ENCODE data around the gene AP2A2.
"Not testable (repeated sequence)": the region's sequence is repeated elsewhere in the genome, so short reads cannot be mapped to it uniquely, and the experiment has no call there.

AP2A2 gene

DNA sequence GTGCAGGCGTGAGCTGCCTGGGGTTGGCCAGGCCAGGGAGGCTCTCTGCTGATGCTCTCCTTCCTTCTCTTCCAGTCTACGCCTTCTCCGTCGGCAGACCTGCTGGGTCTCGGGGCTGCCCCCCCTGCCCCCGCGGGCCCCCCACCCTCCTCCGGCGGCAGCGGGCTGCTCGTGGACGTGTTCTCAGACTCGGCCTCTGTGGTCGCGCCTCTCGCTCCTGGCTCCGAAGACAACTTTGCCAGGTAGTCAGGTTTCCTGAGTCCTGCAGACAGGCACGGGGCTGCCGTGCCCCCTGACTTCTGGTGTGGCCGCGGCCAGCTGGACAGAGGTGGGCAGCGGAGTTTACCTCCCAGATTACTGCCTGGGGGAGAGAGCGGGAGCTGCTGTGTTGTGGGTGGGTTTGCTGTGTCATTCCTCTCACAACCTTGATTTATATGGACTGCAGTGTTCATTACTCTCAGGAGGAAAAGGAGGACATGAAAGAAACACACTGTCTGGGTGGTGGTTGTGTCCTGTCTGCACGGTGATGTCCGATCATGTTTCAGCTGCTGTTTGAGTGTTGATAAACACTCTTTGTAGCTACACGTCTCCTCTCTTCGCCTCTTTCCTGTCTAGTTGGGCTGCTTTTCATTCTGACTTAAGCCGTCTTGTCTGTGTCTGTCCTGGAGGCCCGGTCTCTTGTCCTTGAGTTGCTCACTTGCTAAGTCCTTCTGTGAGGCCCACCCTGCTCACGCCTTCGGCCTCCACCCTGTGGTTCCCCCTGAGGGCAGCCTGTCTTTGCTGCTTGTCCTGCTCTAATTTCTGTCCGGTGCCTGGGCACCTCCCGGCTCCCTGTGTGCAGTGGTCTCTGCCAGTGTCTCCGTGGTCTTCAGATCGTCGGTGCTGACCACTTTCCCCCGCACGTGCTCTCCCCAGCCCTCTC is 74.9 kb downstream of the AP2A2 start:
- DNase-seq = no peak

DNA sequence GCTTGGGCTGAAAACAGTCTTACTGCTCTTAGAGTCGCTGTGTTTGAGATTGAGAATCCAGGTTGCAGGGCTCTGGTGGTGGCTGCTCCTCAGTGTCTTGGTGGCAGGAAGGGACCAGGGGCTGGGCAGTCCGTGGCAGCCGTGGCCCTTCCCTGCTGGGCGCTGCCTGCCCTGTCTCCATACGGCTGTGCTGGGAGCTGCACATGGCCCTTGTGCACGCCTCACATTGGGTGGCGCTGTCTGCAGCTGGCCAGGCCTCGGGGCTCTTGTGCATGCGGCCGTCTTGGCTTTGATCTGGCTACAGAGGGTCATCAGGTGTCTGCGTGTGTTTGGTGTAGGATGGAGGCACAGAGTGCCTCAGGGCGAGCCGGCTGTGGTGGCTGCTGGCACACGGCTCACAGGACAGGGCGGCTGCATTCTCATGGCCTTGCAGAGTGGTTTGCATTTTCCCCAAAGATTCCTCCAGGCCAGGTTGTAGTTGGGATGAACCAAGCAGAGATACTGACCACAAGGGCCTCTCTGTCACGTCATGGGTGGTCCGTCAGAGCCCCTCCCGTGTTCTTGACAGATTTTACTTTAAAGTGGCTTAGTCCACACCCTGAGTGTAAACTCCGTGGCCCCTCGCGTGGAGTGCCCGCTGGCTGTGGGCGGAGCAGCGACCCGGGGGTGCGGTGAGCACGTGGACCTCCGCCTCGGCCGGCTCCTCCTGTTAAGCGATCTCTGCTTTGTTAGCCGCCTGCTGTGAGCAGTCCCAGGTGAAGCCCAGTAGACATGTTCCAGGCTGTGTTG is 76.1 kb downstream of the AP2A2 start:
- no peak for DNase-seq

DNA sequence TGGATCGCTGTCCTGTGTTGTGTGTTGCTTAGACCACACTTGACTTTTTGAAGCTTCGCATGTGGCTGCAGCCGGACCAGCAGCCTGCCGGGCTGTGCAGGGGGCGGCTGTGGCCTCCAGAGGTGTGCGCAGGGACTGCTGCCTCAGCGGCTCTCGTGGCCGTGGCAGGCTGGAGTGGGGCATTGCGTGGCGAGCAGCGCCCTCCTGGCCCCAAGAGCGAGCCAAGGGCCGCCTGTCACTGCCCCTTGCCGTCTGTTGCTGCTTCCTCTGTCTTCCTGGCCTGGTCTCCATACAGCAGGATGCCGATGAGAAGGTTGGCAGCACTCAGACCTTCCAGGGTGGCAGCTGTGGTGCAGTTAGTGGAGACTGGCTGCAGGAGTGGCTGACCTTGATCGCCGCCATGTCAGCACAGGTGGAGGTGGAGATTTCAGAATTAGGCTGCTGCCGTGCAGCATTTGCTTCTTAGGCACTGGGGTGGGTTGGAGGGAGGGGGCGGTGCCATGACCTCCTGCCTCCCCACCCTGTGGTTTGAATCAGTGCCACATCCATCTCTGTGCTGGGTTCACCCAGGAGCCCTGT is 76.8 kb downstream of the AP2A2 start:
- no peak for DNase-seq

DNA sequence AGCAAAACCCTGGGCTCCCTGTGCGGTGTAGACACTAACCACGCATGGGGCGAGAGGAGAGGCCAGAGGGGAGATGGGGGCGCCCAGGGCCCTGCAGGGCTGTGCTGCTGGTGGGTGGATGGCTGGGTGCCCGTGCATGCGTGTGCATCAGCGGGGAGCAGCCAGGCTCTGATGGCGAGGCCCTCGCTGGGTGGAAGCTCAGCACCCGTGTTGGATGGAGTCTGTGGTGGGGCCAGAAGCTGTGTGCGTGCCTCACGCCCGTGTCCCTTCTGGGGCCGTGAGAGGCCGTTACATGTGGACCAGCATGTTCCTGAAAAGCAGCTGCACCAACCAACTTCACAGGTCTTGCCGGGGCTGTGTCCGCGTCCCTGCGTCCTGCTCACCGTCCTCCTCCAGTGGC is 77.5 kb downstream of the AP2A2 start:
- no peak for DNase-seq

DNA sequence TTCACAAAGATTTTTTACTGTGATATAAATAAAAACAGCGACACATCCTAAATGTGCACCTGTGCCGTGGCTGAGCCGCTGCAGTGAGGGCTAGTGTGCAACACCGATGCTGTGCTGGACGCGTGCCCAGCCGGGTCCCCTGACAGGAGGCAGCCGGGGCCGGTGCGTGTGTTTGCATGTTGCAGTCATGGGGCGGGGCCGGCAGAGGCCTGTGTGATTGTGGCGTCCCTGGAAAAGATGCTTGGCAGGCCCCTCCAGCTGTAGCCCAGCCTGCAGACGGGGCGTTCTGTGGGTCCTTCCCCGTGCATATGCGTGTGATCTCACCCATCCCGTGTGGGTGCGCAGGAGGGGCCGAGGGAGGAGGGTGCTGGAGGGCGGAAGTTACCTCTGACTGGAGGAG is 80.3 kb downstream of the AP2A2 start:
- DNase-seq = no peak

DNA sequence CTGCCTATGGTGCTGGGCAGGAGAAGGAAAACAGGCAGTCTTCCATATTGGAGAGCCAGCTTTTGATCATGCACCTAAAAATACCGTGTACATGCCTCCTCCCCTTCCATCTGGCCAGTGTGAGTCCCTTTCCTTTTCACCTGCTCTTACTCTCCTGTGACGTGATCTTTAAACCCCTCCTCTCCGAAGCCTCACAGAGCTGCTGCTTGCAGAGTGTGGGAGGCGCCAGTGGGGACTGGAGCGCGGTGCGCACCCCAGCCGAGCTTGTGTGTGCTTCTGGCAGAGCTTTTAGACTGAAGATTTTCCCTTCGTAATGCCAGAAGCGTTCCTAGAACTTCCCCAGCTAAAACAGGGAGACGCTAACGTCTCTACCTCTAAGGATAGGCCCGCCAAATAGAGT is 81.1 kb downstream of the AP2A2 start:
- DNase-seq = no peak

DNA sequence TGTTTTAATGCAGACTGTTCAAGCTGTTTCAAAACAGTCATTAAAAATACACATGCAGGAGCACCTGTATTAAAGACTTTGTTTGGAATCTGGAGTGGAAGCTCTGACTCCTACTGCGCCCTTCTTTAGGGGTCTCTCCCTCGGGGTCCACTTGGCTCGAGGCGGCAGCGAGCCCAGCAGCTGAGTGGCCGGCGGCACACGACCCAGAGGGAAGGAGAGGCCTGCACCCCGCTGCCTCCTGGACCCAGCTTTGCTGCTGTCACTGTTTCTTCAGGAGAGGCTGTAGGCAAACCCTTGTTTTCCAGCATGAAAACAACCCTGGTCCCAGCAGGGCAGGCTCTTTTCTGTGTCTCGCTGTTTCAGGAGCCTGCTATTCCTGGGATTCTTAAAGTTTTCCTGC is 81.6 kb downstream of the AP2A2 start:
- no peak for DNase-seq

DNA sequence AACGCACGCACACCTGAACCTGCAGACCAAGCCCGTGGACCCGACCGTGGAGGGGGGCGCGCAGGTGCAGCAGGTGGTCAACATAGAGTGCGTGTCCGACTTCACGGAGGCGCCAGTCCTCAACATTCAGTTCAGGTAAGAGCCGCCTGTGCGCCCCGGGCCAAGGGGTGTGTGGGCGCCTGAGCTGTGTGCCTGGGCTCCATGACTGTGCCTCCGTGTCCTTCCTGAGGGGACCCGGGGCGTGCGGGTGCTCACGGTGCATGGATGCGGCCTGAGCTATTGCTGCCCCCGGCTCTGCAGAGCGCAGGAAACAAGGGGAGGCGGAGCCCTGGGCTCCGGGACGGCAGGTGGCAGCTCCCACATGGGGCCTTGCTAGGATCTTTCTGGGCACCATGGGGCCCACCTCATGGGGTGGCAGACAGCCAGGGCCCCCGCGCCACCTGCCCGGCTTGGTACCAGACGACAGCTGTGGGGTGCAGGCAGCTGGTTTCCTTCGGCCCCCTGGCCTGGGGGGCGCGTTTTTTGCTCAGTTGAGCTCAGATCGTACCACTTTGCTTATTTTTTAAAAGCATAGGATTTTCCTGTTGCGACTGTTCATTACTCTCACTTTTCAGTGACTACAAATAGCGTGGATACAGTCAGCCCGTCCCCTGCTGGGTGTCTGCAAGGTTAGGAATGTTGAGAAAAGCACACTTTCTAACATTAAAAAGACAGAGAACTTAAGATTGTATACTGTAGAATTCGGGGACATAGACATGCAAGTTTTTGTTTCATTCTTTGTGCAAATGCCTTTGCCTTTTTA is 82.5 kb downstream of the AP2A2 start:
- DNase-seq = no peak

DNA sequence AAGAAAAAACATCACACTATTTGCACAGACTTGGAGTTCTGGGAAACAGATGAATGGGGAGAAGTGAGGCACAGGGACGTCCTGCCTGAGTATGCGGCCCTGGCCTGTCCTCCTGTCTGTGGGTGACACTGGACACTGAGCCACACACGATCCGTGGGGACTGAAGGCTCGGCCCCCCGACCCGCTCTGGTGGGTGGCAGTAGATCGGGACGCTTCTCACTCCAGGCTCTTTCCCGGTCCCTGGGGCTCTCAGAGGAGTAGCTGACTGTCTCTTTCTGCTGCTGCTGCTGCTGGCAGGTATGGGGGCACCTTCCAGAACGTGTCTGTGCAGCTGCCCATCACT is 83.1 kb downstream of the AP2A2 start:
- no peak for DNase-seq

DNA sequence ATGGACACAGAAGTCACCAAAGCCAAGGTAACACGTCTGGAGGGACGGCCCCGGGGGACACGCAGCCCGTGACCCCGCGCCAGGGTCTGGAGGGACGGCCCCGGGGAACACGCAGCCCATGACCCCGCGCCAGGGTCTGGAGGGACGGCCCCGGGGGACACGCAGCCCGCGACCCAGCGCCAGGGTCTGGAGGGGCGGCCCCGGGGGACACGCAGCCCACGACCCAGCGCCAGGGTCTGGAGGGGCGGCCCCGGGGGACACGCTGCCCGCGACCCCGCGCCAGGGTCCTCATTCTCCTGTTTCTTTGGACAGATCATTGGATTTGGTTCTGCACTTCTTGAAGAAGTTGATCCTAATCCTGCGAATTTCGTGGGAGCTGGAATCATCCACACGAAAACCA is 83.7 kb downstream of the AP2A2 start:
- no peak for DNase-seq

DNA sequence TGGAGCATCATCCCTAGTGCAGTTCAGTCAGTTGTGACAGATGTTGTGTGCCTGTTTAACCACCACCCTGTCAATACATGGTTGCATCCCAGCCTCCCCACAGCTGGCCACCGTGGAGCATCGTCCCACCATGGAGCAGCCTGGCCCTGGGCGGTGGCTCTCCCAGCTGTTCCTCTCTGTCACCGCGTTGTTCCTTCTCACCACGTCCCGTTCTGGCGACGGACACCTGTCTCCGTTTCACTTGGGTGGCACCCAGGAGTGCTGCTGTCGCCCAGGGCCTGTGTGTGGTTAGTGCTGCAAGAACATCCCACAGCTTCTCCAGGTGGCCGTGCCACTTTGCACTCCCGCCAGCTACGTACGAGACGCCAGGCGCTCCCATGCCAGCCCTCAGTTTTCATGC is 84.3 kb downstream of the AP2A2 start:
- no peak for DNase-seq

DNA sequence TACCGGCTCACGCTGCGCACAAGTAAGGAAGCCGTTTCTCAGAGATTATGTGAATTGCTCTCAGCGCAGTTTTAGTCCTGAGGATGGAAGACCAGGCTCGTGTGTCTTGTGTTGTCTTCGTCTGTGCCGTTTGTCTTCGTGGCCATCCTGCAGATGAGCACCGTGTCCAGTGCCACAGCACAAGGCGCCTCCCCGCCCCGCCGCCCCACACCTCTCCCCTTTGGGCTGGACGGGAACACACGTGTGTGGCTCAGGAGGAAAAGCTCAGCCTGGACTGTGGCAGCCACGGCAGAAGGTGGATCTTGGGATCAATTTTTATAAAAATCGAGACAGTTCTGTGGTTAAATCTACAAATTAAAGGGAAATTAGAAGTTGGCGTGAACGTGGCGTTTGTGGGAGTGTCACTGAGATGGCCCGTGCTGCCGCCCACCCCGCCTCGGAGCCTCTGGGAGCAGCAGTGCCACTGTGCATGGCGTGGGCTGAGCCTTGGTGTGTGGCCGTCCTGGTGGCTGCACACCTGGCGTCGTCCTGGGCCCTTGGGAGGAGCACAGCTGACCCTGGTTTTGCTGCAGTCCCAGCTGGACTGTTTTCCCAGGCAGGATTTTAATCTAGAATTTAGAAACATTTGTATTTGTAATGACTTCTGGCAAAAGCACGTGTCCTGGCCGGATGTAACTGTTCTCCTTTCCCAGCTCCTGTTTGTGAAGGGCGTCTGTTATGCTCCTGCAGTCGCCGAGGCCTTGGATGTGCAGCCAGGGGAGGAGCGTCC is 85.1 kb downstream of the AP2A2 start:
- DNase-seq = no peak

DNA sequence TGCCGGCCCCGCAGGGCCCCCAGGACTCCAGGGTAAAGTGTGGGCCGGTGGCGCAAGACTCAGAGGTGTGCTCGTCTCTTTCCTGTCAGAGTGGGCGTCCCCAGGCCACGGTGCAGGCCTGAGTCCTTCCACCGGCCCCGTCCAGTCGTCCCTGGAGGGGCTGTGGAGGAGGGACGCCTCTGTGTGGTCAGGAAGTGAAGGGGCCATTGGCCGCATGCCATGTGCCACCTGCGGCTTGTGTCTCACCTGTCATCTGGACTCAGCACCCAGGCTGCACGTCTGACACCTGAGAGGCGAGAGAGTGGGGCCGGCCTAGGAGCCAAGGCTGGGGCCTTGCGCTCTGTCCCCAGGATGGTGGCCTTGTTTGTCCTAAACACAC is 85.6 kb downstream of the AP2A2 start:
- DNase-seq = no peak

DNA sequence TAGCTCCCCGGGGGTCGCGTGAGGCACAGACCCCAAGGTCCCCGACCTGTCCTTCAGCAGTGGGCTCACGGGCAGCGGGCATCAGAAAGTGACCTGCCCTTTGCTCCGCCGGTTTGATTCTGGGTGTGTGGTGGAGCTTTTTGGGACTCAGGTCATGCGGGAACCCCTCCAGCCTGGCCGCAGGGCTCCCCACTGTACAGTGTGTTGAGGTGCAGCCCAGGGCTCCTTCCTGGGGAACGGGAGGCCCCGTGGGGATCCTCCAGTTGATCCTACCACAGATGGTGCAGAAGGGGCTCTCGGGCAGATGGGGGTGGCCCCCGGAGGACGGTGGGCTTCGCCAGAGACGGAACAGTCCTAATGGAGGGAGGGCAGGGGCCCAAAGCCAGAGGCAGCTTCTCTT is 86.6 kb downstream of the AP2A2 start:
- no peak for DNase-seq

DNA sequence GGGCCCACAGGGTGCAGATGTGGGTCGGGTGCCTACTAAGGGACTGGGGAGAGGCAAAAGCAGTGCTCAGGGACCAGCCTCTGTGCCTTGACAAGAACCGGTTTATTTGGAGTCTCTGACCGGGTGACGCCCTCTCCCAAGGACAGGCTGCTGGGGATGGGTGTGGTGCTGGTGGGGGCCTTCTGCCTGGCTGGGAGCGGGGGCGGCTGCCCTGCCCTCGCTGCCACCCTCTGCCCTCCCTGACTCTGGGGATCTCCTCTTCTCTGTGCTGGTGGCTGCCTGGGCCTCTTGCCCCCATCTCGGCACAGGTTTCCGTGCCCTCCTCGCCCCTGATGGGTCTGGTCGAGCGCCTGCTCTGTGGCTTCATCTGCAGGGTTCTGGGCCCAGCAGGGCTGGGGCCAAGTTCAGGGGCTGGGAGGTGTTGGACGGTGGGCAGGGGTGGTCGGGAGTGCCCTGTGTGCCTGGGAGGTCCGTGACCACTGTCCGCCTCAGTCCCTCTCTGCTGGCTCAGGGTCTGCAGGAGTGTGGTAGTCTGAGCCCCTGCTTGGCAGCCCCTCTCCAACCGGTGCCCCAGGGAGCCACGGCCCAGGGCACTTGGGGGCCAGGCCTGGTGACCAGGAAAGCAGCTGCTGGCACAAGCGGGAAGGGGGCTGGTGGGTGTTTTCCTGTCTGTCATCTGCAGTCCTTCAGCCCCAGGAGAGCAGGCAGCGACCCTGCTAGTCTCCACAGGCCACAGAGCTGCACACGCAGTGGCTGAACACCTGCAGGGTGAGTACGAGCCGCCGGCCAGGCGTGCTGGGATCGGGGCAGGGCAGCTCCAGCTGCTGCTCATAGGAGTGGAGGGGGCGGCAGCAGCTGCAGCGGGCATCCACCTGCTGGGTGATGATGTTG is 87.3 kb downstream of the AP2A2 start:
- no peak for DNase-seq

DNA sequence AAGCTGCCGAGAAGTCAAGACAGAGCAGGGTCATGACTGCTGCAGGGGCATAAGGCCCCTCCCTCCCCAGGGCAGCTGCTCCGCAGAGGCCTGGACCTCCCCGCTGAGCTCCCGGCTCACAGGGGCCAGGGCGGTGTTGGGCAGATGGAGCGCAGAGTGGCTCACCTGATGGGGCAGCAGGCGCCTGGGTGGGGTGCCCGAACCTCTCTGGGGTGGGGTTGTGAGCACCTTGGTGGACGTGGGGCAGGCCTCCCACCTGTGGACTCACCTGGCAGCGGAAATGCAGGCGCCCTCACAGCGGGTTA is 87.9 kb downstream of the AP2A2 start:
- no peak for DNase-seq

DNA sequence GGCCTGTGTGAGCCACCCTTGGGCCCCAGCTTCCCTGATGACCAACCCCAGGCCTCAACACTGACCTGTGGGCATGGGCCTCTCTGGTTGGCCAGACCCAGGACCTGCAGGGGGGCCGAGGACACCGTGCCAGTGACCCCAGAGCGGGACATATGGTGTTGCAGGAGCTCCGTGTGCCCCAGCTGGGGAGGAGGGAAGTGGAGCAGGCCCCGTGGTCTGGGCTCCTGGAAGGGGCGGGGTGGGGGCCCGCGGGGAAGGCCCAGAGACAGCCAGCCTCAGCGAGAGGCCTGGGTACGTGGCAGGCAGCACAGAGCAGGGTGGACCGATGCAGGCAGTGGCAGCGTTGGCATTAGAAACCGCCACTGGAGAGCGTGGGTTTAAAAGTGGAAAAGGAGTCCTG is 88.6 kb downstream of the AP2A2 start:
- DNase-seq = no peak

DNA sequence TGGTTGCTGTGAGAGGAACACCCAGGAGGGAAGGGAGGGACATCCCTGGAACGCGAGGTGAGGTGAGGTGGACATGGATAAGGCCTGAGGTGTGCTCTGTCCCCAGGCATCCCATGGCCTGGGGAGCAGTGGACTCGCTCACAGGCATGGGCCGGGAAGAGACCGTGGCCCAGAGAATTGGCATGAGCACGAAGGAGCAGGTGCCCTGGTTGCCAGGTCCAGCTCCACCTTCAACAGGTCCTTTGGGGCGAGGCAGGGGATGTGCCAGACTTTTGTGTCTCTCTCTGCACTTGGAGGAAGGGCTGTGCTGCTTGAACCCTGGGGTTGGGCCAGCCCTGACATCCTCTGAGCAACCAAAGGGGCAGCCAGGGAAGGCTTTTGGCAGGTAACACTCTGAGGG is 89.4 kb downstream of the AP2A2 start:
- no peak for DNase-seq

DNA sequence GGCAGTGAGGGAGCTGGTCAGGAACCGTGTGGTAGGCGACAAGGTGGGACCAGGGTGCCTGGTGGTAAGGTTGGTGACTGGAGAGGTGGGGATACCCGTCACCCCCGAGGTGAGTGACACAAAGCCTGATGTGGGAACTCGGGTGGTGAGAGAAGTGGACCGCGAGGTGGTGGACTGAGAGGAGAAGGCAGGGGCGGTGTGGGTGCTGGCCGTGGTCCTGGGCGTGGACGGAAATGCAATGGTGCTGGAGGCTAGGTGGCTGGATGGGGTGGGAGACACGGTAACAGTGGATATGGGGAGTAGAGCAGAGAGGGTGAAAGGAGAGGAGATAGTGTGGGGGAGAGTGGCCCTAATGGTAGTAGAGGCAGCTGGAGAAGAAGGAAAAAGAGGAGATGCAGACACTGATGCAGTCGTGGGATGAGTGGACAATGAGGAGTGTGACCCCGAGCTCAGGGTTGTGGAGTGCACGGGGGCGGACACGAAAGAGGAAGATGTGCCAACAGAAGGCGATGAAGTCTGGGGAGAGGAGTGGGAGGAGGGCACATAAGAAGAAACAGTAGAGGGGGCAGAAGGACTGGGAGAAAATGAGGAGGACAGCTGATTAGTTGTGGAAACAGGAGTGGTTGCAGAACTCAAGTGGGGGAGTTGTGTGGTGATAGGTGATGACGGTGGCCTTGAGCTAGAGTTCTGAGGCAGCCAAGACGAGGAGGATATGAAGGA is 90.3 kb downstream of the AP2A2 start:
- DNase-seq = no peak

DNA sequence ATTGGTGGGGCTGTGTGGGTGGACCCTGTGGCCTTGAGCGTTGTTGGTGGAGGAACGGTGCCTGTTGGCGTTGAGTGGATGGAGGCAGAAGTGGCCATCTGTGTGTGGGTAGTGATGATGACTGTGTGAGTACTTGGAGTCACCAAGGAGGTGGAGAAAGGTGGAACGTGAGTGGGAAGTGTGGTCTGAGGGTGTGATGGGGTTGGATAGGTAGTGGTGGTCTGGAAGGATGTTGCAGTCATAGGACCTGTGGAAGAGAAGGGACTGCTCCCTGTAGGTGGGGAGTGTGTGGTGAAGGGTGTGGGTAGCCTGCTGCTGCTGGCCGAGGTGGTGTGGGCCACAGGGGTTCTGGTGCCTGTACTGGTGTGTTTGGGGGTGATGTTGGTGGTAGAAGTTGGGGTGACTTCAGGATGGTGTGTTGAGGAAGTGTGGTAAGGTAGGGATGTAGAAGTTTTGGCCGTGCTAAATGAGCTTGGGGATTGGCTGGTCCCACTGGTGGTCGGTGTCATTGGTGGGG is 91.0 kb downstream of the AP2A2 start:
- not testable (repeated sequence) for DNase-seq
